Choroid plexus epithelial cell (primary cell): Measurements from ENCODE around the gene PRF1.

Source experiments
- DNase-seq: peaks from one replicate; pipeline ENCODE4 v3.0.0-alpha.2; 2010; ENCODE audit warnings: low read depth
- H3K4me3 ChIP-seq: 2 replicates; pipeline ENCODE4 v1.5.1; 2011; ENCODE audit warnings: low read depth, mild to moderate bottlenecking, control low read depth, low read length, moderate library complexity
- CTCF ChIP-seq: conservative IDR thresholded peaks from 2 replicates; pipeline ENCODE4 v1.5.1; 2011; ENCODE audit warnings: low read depth, mild to moderate bottlenecking, control low read depth, inconsistent platforms, low read length, moderate library complexity

PRF1 gene

GRCh38 chr10:70578371-70578947 is 24.1 kb downstream of the PRF1 start:
- TF ChIP-seq CTCF: no peak
- H3K4me3 ChIP-seq: no peak overlapping the region
- peak; percentile 87 for DNase-seq

GRCh38 chr10:70576803-70577517 is 25.6 kb downstream of the PRF1 start:
- no peak for TF ChIP-seq CTCF
- no peak overlapping the region for H3K4me3 ChIP-seq
- DNase-seq: no peak

GRCh38 chr10:70575874-70576802 is 26.4 kb downstream of the PRF1 start:
- TF ChIP-seq CTCF: no peak

GRCh38 chr10:70575486-70575873 is 27.1 kb downstream of the PRF1 start:
- no peak for TF ChIP-seq CTCF
- DNase-seq: peak; percentile 25
- H3K4me3 ChIP-seq: no peak overlapping the region

More at GRCh38 chr10:70575874-70576802, 26.4 kb downstream of the PRF1 start:
- peak; percentile 79 for DNase-seq
- no peak overlapping the region for H3K4me3 ChIP-seq

- DNase-seq: no peak
- TF ChIP-seq CTCF: no peak
- no peak overlapping the region for H3K4me3 ChIP-seq
These were observed 28.7 kb downstream of the PRF1 start for GRCh38 chr10:70573599-70574506.

- H3K4me3 ChIP-seq: no peak overlapping the region
- TF ChIP-seq CTCF: no peak
- no peak for DNase-seq
These were observed 30.7 kb downstream of the PRF1 start for GRCh38 chr10:70571636-70572439.
